Activated CD4-positive, alpha-beta T cell treated with anti-CD3 and anti-CD28 coated beads, Interleukin-2, amount 50 U/mL, for 16 hours (primary cell): Measurements from ENCODE around the gene AFF1.

Source experiments
- DNase-seq: peaks from one replicate; pipeline ENCODE4 v3.0.0-alpha.2; 2020

AFF1 gene

GRCh38 chr4:86934771-86935565 lies at the start of gene AFF1:
AFF1 (plus strand) TSS chr4:86935011; CDS start chr4:86948534, 13,523 bp downstream.
- peak; percentile 91 for DNase-seq

GRCh38 chr4:86890790-86891189 lies 44.0 kb upstream of the AFF1 start:
- no peak for DNase-seq

- peak; percentile 42 for DNase-seq
These were observed 42.8 kb upstream of the AFF1 start, which contains the start of gene C4orf36 for GRCh38 chr4:86891762-86892635. C4orf36 (minus strand) TSS chr4:86892422; CDS start chr4:86891520, 902 bp downstream.

- no peak for DNase-seq
These were observed 42.2 kb upstream of the AFF1 start for GRCh38 chr4:86892636-86892960.

GRCh38 chr4:86893136-86893535 lies 41.7 kb upstream of the AFF1 start:
- no peak for DNase-seq

GRCh38 chr4:86894455-86894854 lies 40.4 kb upstream of the AFF1 start:
- no peak for DNase-seq

GRCh38 chr4:86895692-86896488 lies 38.9 kb upstream of the AFF1 start:
- DNase-seq = peak; percentile 72

- no peak for DNase-seq
These were observed 38.2 kb upstream of the AFF1 start for GRCh38 chr4:86896596-86896995.

- DNase-seq = no peak
These were observed 36.2 kb upstream of the AFF1 start for GRCh38 chr4:86898562-86898961.

GRCh38 chr4:86901864-86902263 lies 32.9 kb upstream of the AFF1 start:
- DNase-seq = no peak

- DNase-seq = no peak
These were observed 26.6 kb upstream of the AFF1 start for GRCh38 chr4:86908251-86908657.

- DNase-seq = no peak
These were observed 25.1 kb upstream of the AFF1 start for GRCh38 chr4:86909546-86910295.

GRCh38 chr4:86910369-86910768 lies 24.4 kb upstream of the AFF1 start:
- DNase-seq = no peak

- DNase-seq = no peak
These were observed 23.8 kb upstream of the AFF1 start for GRCh38 chr4:86910820-86911684.

GRCh38 chr4:86916392-86916791 lies 18.4 kb upstream of the AFF1 start:
- no peak for DNase-seq

GRCh38 chr4:86917212-86918039 lies 17.4 kb upstream of the AFF1 start:
- no peak for DNase-seq

GRCh38 chr4:86918539-86919072 lies 16.2 kb upstream of the AFF1 start:
- no peak for DNase-seq

GRCh38 chr4:86919561-86920223 lies 15.1 kb upstream of the AFF1 start:
- no peak for DNase-seq

- no peak for DNase-seq
These were observed 13.1 kb upstream of the AFF1 start for GRCh38 chr4:86921608-86922252.
